Measurements from ENCODE around the gene BLNK. TPM values are rescaled to one million over a fixed set of nuclear protein-coding genes. Genes with fewer than 3 reads are reported as not detected.

The BLNK gene
- total RNA-seq, 2 donors from 2014 or later = 1.0 TPM; not detected in 1

- peaks cover 9 to 18% of the 10 kb centered on the region in 2 donors for H3K27me3 Mint-ChIP-seq
- no peaks in the 10 kb centered on the region for H3K4me1 Mint-ChIP-seq (ENCODE audit: low read depth in 2 of 2)
- DNase-seq (ENCODE audit: low spot score) = no peak
- no peaks in the 10 kb centered on the region for H3K36me3 Mint-ChIP-seq
- no peaks in the 10 kb centered on the region for H3K9me3 Mint-ChIP-seq
- no peak overlapping the region for H3K4me3 Mint-ChIP-seq
- no peak overlapping the region for H3K27ac Mint-ChIP-seq
- no peak for ATAC-seq
Measured at GRCh38 chr10:96263176-96263575, 8.2 kb downstream of the BLNK start.

DNA sequence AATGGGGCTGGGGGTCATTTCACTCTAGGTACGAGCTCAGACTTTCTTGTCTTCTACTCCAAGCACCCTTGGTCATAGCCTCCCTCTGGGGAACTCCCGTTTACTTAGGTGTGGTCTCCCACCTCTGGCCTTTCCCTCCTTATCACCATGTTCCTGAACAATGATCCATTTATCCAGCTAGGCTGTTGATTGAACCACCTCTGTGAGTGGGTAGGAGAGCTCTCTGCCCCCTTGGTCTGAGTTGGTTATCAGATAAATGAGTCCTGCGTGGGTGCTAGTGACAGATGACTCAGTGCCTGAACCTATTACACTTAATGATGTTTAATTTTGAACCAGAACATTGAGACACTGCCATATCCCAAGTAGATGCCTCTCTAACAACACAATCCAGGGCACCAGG, 9.4 kb downstream of the BLNK start:
- DNase-seq (ENCODE audit: low spot score) (no peak), ATAC-seq (no peak)
- H3K27me3 Mint-ChIP-seq = peaks cover 8 to 12% of the 10 kb centered on the region in 2 donors
- H3K4me1 Mint-ChIP-seq (ENCODE audit: low read depth in 2 of 2) = no peaks in the 10 kb centered on the region
- no peak overlapping the region for H3K4me3 Mint-ChIP-seq
- H3K36me3 Mint-ChIP-seq = no peaks in the 10 kb centered on the region
- H3K9me3 Mint-ChIP-seq = no peaks in the 10 kb centered on the region
- H3K27ac Mint-ChIP-seq = no peak overlapping the region

DNA sequence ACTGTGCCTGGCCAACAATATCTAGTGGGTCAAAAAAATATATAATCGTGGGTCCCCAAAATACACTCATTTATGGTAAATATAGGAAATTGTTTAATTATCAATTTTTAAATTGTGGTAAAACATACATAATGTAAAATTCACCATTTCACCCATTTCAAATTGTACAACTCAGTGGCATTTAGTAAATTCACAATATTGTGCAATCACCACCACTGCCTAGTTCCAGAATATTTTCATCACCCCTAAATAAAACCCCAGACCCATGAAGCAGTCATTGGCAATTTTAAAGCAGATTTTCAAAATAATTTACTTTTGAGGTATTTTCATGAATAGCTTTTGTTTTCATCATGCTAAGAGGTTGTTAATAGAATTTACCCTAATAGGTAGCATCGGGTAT, 10.2 kb downstream of the BLNK start:
- Mint-ChIP-seq H3K4me3 (no peak overlapping the region), H3K27me3 (peaks cover 6 to 11% of the 10 kb centered on the region in 2 donors), H3K9me3 (no peaks in the 10 kb centered on the region), H3K36me3 (no peaks in the 10 kb centered on the region), H3K4me1 (ENCODE audit: low read depth in 2 of 2) (no peaks in the 10 kb centered on the region), H3K27ac (no peak overlapping the region)
- DNase-seq (ENCODE audit: low spot score) (no peak), ATAC-seq (no peak)

- ATAC-seq = no peak
- no peaks in the 10 kb centered on the region for H3K9me3 Mint-ChIP-seq
- H3K36me3 Mint-ChIP-seq = no peaks in the 10 kb centered on the region
- H3K27me3 Mint-ChIP-seq = peaks cover 4 to 14% of the 10 kb centered on the region in 2 donors
- no peaks in the 10 kb centered on the region for H3K4me1 Mint-ChIP-seq (ENCODE audit: low read depth in 2 of 2)
- H3K4me3 Mint-ChIP-seq = no peak overlapping the region
- no peak for DNase-seq (ENCODE audit: low spot score)
- H3K27ac Mint-ChIP-seq = no peak overlapping the region
Measured at GRCh38 chr10:96260014-96260413, 11.4 kb downstream of the BLNK start.

GRCh38 chr10:96259150-96259549, 12.2 kb downstream of the BLNK start:
- Mint-ChIP-seq H3K36me3 (no peaks in the 10 kb centered on the region), H3K4me1 (ENCODE audit: low read depth in 2 of 2) (no peaks in the 10 kb centered on the region), H3K4me3 (no peak overlapping the region), H3K27me3 (peaks cover 4 to 18% of the 10 kb centered on the region in 2 donors), H3K27ac (no peak overlapping the region), H3K9me3 (no peaks in the 10 kb centered on the region)
- ATAC-seq = no peak
- no peak for DNase-seq (ENCODE audit: low spot score)

DNA sequence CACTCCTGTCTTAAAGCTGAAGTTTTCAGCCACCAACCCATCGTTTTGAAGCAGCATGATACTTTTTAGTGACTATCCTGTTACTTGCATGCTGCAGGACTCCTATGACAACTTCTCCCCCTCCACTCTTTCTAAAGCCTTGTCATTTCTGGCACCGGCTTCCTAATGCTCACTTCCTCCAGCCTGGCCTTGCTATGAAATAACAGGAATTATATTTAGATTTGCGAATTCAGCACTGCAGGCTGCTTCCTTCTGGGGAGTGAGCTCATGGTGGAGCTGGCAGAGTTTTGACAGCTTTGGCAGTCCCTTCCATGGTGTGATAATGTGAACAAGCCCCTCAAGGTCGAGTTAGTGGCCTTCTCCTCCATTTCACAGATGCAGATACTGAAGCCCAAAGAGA, 13.4 kb downstream of the BLNK start:
- H3K4me3 Mint-ChIP-seq = no peak overlapping the region
- H3K27ac Mint-ChIP-seq = no peak overlapping the region
- DNase-seq (ENCODE audit: low spot score) = no peak
- no peaks in the 10 kb centered on the region for H3K36me3 Mint-ChIP-seq
- no peaks in the 10 kb centered on the region for H3K4me1 Mint-ChIP-seq (ENCODE audit: low read depth in 2 of 2)
- peaks cover 4 to 18% of the 10 kb centered on the region in 2 donors for H3K27me3 Mint-ChIP-seq
- H3K9me3 Mint-ChIP-seq = no peaks in the 10 kb centered on the region
- ATAC-seq = no peak

GRCh38 chr10:96255549-96256333, 15.6 kb downstream of the BLNK start:
- Mint-ChIP-seq H3K4me3 (no peak overlapping the region), H3K36me3 (no peaks in the 10 kb centered on the region), H3K9me3 (no peaks in the 10 kb centered on the region), H3K27ac (no peak overlapping the region), H3K27me3 (peaks cover 4 to 23% of the 10 kb centered on the region in 2 donors), H3K4me1 (ENCODE audit: low read depth in 2 of 2) (no peaks in the 10 kb centered on the region)
- DNase-seq (ENCODE audit: low spot score) (no peak), ATAC-seq (no peak)

DNA sequence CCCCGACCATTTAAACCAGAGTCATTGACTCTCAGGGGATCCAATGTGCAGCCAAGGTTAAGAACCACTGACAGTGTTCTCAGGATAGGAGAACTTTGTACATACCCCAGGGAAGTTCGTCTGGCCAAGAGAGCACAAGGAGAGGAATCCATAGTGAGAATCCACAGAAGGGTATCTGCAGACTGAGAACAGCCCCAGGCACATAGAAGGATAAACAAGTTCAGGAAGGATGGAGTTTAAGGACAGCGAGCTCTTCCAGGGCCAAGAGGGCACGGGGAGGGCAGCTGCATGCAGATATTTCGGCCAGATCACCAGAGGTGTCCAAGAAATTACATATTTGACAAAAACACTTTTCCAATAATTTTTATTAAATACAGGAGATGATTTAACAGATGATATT, 16.4 kb downstream of the BLNK start:
- no peak overlapping the region for H3K27ac Mint-ChIP-seq
- H3K4me3 Mint-ChIP-seq = no peak overlapping the region
- no peaks in the 10 kb centered on the region for H3K4me1 Mint-ChIP-seq (ENCODE audit: low read depth in 2 of 2)
- no peaks in the 10 kb centered on the region for H3K36me3 Mint-ChIP-seq
- no peak for DNase-seq (ENCODE audit: low spot score)
- ATAC-seq = no peak
- no peaks in the 10 kb centered on the region for H3K9me3 Mint-ChIP-seq
- H3K27me3 Mint-ChIP-seq = peaks cover 4 to 26% of the 10 kb centered on the region in 2 donors

DNA sequence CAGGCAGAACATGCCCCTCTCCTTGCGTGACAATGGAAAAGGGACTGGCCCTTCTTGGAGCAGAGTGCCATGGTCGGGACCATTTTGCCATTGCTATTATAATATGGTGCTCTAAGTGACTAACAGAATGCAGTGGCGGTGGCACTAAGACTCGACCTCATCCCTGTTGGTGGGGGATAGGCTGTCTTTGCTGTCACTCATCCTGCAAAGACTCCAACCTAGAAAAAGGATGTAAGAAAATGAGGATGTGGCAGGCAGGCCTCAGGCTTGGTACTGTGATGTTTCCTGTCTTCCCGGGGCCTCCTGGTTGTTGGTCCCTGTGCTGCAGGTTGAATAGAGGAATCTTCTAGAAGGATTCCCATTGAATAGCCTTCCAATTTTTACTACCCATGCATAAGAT, 18.6 kb downstream of the BLNK start:
- DNase-seq (ENCODE audit: low spot score) (no peak), ATAC-seq (no peak)
- Mint-ChIP-seq H3K27me3 (peaks cover 4 to 35% of the 10 kb centered on the region in 2 donors), H3K27ac (no peak overlapping the region), H3K9me3 (no peaks in the 10 kb centered on the region), H3K4me1 (ENCODE audit: low read depth in 2 of 2) (no peaks in the 10 kb centered on the region), H3K36me3 (no peaks in the 10 kb centered on the region), H3K4me3 (no peak overlapping the region)

- Mint-ChIP-seq H3K27me3 (peaks cover 4 to 25% of the 10 kb centered on the region in 2 donors), H3K9me3 (no peaks in the 10 kb centered on the region), H3K4me3 (no peak overlapping the region), H3K36me3 (no peaks in the 10 kb centered on the region), H3K4me1 (ENCODE audit: low read depth in 2 of 2) (no peaks in the 10 kb centered on the region), H3K27ac (no peak overlapping the region)
- ATAC-seq (no peak), DNase-seq (ENCODE audit: low spot score) (no peak)
Measured at GRCh38 chr10:96250349-96250748, 21.0 kb downstream of the BLNK start.

DNA sequence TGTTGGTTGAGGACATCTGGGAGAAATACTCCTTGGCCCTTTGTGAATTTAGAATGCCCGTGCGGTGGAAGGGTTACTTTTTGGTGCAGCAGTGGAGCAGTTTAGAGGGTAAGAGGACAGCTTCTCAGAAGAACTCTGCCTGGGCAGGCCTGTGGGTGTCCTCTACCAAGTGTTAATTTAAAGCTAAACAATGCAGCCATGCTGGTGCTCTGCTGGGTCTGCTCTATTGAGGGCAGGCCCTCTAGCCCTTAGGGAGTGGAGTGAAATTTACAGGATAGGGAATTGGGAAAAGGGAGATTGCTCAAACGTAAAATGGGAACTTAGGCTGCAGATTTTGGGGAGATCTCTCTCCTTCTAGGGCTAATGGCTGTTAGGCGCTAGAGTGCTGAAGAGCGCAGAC, 22.1 kb downstream of the BLNK start:
- H3K9me3 Mint-ChIP-seq = no peaks in the 10 kb centered on the region
- DNase-seq (ENCODE audit: low spot score) (no peak), ATAC-seq (no peak)
- peaks cover 4 to 17% of the 10 kb centered on the region in 2 donors for H3K27me3 Mint-ChIP-seq
- H3K36me3 Mint-ChIP-seq = no peaks in the 10 kb centered on the region
- H3K27ac Mint-ChIP-seq = no peak overlapping the region
- no peak overlapping the region for H3K4me3 Mint-ChIP-seq
- no peaks in the 10 kb centered on the region for H3K4me1 Mint-ChIP-seq (ENCODE audit: low read depth in 2 of 2)

GRCh38 chr10:96244354-96244753, 27.0 kb downstream of the BLNK start:
- no peak for DNase-seq (ENCODE audit: low spot score)
- Mint-ChIP-seq H3K27ac (no peak overlapping the region), H3K4me1 (ENCODE audit: low read depth in 2 of 2) (no peaks in the 10 kb centered on the region), H3K9me3 (no peaks in the 10 kb centered on the region), H3K4me3 (no peak overlapping the region), H3K27me3 (peaks cover 6 to 9% of the 10 kb centered on the region in 2 donors), H3K36me3 (no peaks in the 10 kb centered on the region)
- ATAC-seq = no peak

DNA sequence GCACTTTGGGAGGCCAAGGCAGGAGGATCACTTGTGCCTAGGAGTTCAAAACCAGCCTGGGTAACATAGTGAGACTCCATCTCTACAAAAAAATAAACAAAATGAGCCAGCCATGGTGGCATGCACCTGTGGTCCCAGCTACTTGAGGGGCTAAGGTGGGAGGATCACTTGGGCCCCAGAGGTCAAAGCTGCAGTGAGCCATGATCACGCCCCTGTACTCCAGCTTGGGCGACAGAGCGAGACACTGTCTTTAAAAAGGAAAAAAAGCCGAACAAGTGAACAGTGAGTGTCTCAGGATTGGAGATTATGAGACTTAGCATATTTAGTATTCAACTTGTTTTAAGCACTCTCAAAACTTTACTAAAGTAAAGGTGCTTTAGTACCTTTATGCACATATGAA, 28.1 kb downstream of the BLNK start:
- Mint-ChIP-seq H3K36me3 (no peaks in the 10 kb centered on the region), H3K27me3 (peaks cover 2 to 5% of the 10 kb centered on the region in 2 donors), H3K27ac (no peak overlapping the region)

DNA sequence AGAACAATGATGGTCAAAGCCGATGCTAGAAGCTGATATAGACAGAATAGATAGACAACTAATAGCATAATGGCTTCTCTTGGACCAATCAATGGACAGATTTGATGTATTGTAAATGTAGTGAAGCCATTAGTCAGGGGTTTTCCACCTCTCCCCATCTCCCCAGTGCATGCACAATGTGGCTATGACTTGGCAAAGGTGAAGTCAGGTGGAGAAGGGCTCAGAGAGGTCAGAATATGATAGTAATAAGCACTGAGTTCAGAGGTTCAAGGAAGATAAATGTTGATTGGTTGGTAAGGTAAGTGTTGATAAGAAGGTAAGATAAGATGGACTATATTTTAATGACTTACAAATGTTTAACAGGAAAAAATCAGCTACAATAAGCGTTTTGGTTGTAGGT, 28.5 kb downstream of the BLNK start:
- H3K4me3 Mint-ChIP-seq = no peak overlapping the region
- no peaks in the 10 kb centered on the region for H3K4me1 Mint-ChIP-seq (ENCODE audit: low read depth in 2 of 2)
- ATAC-seq = no peak
- no peaks in the 10 kb centered on the region for H3K9me3 Mint-ChIP-seq
- peaks cover 2 to 5% of the 10 kb centered on the region in 2 donors for H3K27me3 Mint-ChIP-seq
- H3K36me3 Mint-ChIP-seq = no peaks in the 10 kb centered on the region
- no peak overlapping the region for H3K27ac Mint-ChIP-seq
- no peak for DNase-seq (ENCODE audit: low spot score)

More for the DNA sequence above, 28.1 kb downstream of the BLNK start:
- ATAC-seq (no peak), DNase-seq (ENCODE audit: low spot score) (no peak)
- Mint-ChIP-seq H3K9me3 (no peaks in the 10 kb centered on the region), H3K4me1 (ENCODE audit: low read depth in 2 of 2) (no peaks in the 10 kb centered on the region), H3K4me3 (no peak overlapping the region)
